Right lobe of liver (tissue), 6 donors: ENCODE measurements around the gene POC1A. TPM values are rescaled to one million over a fixed set of nuclear protein-coding genes. Genes with fewer than 3 reads are reported as not detected.

ENCODE experiments used
- ATAC-seq, 4 donors: fragments of 200-7000 bp; cut with Tn5 transposase; one replicate each; pipeline ENCODE4 v1.9.1; 2020; ENCODE audit warnings: mild to moderate bottlenecking in 4 of 4, moderate library complexity in 4 of 4
- DNase-seq, 3 donors: peaks; one replicate each; pipeline ENCODE4 v3.0.0-alpha.2; 2020
- H3K27ac ChIP-seq, 3 donors: fragments of 200-600 bp; one replicate each; pipeline ENCODE4 v1.8.0; 2022
- H3K27me3 ChIP-seq, 2 donors: fragments of 200-600 bp; one replicate each; pipeline ENCODE4 v1.8.0; 2022
- H3K36me3 ChIP-seq, 4 donors: fragments of 200-600 bp; sonication (generic) in 1 of 4; one replicate each; pipeline versions ENCODE4 v1.5.1 to v1.8.0; 2017 to 2022; ENCODE audit warnings: control low read depth in 1 of 4
- H3K4me1 ChIP-seq, 4 donors: fragments of 200-600 bp; sonication (generic) in 1 of 4; one replicate each; pipeline versions ENCODE4 v1.5.1 to v1.8.0; 2017 to 2022; ENCODE audit warnings: control low read depth in 1 of 4
- H3K4me3 ChIP-seq, 3 donors: fragments of 200-600 bp; one replicate each; pipeline ENCODE4 v1.8.0; 2022
- H3K9me3 ChIP-seq, 4 donors: fragments of 200-600 bp; sonication (generic) in 1 of 4; one replicate each; pipeline versions ENCODE4 v1.5.1 to v1.8.0; 2017 to 2022; ENCODE audit warnings: control low read depth in 1 of 4
- CTCF ChIP-seq, 4 donors: fragments of 200-600 bp in 3 of 4; fragments of 450-650 bp in 1 of 4; IDR thresholded peaks; one replicate each; pipeline versions ENCODE4 v1.5.1 to v1.8.0; 2016 to 2022; ENCODE audit warnings: antibody characterized with exemption in 4 of 4, mild to moderate bottlenecking in 2 of 4
- POLR2A ChIP-seq: fragments of 450-650 bp; IDR thresholded peaks from one replicate; pipeline ENCODE4 v1.6.1; 2017; ENCODE audit warnings: antibody characterized with exemption, mild to moderate bottlenecking
- WGBS: methylation state at CpG from one replicate; pipeline ENCODE4 v1.1.6; 2018; ENCODE audit warnings: low coverage, low lambda C conversion rate; ENCODE audit not compliant: insufficient coverage; ENCODE audit errors: missing lambda C conversion rate; 5-methylcytosine and 5-hydroxymethylcytosine counted together
- intact Hi-C, 2 donors: fragments of 100-400 bp; cut with DNase I; formaldehyde crosslinking; loops; one replicate each; pipeline versions ENCODE4 v1.11.2 to v1.14.1; 2022
- total RNA-seq, 6 experiments: library from RNA; depleted of rRNA in 2 of 6; stranded (reverse); fragments of >200 nt in 2 of 6; fragmentation: NEBNext Ultra II Directional in 3 of 6; extraction: Animal tissue kit (Norgen Biotek cat#: 25700) in 3 of 6; gene quantifications; one replicate each; pipeline versions ENCODE4 v1.1.0 to v1.2.4, GENCODE V29; 2016 to 2023
- donor health status: DM: no; HTN: yes; CAD: no.
- donor health status: DM: no; HTN: no; CAD: no.
- donor health status: DM: no; HTN: no; CAD: no.
- donor health status: DM: no; HTN: yes; CAD: no.
- donor health status: DM: no; HTN: yes; CAD: no.

The POC1A gene
- total RNA-seq, 6 experiments from 2014 or later = 2.0 to 4.3 (median 3.2) TPM

GRCh38 chr3:52088445-52089367 lies 65.5 kb downstream of the POC1A start:
- H3K4me1 ChIP-seq = peaks cover 0 to 11% (median 0%) of the 10 kb centered on the region in 4 donors
- H3K36me3 ChIP-seq = no peaks in the 10 kb centered on the region
- ATAC-seq (peak in 3 of 4 donors; percentile 50 to 84 (median 76)), DNase-seq (peak in 2 of 3 donors; percentile 51 to 56)
- intact Hi-C loops = no loop called here
- no peak overlapping the region for H3K4me3 ChIP-seq
- no peak overlapping the region for H3K27ac ChIP-seq
- no CpG with 5 or more reads among the region's 17 CpGs for WGBS
- no peaks in the 10 kb centered on the region for H3K27me3 ChIP-seq
- H3K9me3 ChIP-seq = no peaks in the 10 kb centered on the region
- TF ChIP-seq CTCF (IDR thresholded peaks at IDR 0.05) = no peak

- Histone ChIP-seq H3K9me3 (no peaks in the 10 kb centered on the region), H3K4me1 (peaks cover 0 to 11% (median 0%) of the 10 kb centered on the region in 4 donors), H3K27ac (no peak overlapping the region), H3K36me3 (no peaks in the 10 kb centered on the region), H3K27me3 (no peaks in the 10 kb centered on the region), H3K4me3 (no peak overlapping the region)
- DNase-seq (peak in 1 of 3 donors; percentile 54), ATAC-seq (peak; percentile 26 to 73 (median 49))
- TF ChIP-seq CTCF (IDR thresholded peaks at IDR 0.05) (no peak), POLR2A (no peak)
- intact Hi-C loops = no loop called here
- 0% methylated on average over 1 of the region's 3 CpGs for WGBS
These were observed 66.5 kb downstream of the POC1A start for GRCh38 chr3:52087731-52088130.

- no peak overlapping the region for H3K27ac ChIP-seq
- intact Hi-C loops = no loop called here
- no peaks in the 10 kb centered on the region for H3K27me3 ChIP-seq
- peaks cover 0 to 11% (median 0%) of the 10 kb centered on the region in 4 donors for H3K4me1 ChIP-seq
- no peaks in the 10 kb centered on the region for H3K36me3 ChIP-seq
- no peak for TF ChIP-seq CTCF (IDR thresholded peaks at IDR 0.05)
- TF ChIP-seq POLR2A = no peak
- 95% methylated on average over 6 of the region's 8 CpGs for WGBS
- H3K9me3 ChIP-seq = no peaks in the 10 kb centered on the region
- no peak overlapping the region for H3K4me3 ChIP-seq
- ATAC-seq (peak in 2 of 4 donors; percentile 15 to 16), DNase-seq (peak in 1 of 3 donors; percentile 22)
These were observed 67.1 kb downstream of the POC1A start for GRCh38 chr3:52086976-52087663.

- H3K4me1 ChIP-seq = peaks cover 0 to 11% (median 0%) of the 10 kb centered on the region in 4 donors
- no peak for ATAC-seq
- H3K36me3 ChIP-seq = no peaks in the 10 kb centered on the region
- H3K9me3 ChIP-seq = no peaks in the 10 kb centered on the region
- 100% methylated on average over 2 of the region's 6 CpGs for WGBS
- TF ChIP-seq POLR2A = no peak
- TF ChIP-seq CTCF (IDR thresholded peaks at IDR 0.05) = no peak
- no peak overlapping the region for H3K27ac ChIP-seq
- H3K27me3 ChIP-seq = no peaks in the 10 kb centered on the region
- no peak overlapping the region for H3K4me3 ChIP-seq
- peak in 1 of 3 donors; percentile 23 for DNase-seq
- intact Hi-C loops = no loop called here
These were observed 67.8 kb downstream of the POC1A start for GRCh38 chr3:52086461-52086860.
